Fibroblast of mammary gland (primary cell): Measurements from ENCODE around the gene GLMP.

Source experiments
- DNase-seq: peaks from one replicate; pipeline ENCODE4 v3.0.0-alpha.2; 2010; ENCODE audit warnings: low read depth
- H3K4me3 ChIP-seq: 2 replicates; pipeline ENCODE4 v1.5.1; 2011; ENCODE audit warnings: low read depth, mild to moderate bottlenecking, low read length, moderate library complexity; ENCODE audit not compliant: control insufficient read depth
- CTCF ChIP-seq: conservative IDR thresholded peaks from 2 replicates; pipeline ENCODE4 v1.5.1; 2011; ENCODE audit warnings: low read depth, low read length, inconsistent platforms; ENCODE audit not compliant: control insufficient read depth, insufficient read depth

GLMP gene

DNA sequence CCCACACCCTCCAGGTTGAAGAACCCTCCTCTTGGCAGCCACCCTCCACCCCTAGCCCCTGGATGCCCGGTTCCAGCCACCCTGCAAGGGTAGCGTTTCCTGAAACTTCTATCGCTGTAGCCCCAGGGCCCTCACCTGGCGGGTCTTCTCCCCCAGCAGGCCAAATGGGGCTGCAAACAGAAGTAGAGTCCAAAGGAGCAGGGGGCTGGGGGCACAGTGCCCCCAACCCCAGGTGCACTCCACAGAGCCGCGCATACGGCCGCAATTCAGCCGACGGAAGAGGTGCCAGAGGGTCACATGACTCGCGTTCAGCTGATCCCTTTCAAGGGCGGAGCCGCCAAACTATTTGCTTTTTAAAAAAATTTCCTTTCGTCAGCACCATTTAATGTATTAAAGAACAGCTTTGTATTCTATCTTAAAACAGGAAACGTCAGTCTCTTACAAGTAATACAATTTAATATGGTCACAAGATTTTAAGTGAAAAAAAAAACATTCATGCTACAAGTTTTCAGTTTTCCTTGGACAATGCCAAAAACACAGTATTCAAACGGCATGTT, at the start of gene GLMP:
Gene GLMP (minus strand): TSS at position 289 of the 557 bp plus-strand sequence. CDS start 34 bp downstream, at position 255.
- peak within 1 kb of the TSS; percentile 76 for H3K4me3 ChIP-seq
- peak; percentile 68 for DNase-seq
- TF ChIP-seq CTCF, result no peak

- no peak overlapping the region for H3K4me3 ChIP-seq
- no peak for DNase-seq
- TF ChIP-seq CTCF, result no peak
These were observed 48.9 kb upstream of the GLMP start for GRCh38 chr1:156344409-156344808.

DNA sequence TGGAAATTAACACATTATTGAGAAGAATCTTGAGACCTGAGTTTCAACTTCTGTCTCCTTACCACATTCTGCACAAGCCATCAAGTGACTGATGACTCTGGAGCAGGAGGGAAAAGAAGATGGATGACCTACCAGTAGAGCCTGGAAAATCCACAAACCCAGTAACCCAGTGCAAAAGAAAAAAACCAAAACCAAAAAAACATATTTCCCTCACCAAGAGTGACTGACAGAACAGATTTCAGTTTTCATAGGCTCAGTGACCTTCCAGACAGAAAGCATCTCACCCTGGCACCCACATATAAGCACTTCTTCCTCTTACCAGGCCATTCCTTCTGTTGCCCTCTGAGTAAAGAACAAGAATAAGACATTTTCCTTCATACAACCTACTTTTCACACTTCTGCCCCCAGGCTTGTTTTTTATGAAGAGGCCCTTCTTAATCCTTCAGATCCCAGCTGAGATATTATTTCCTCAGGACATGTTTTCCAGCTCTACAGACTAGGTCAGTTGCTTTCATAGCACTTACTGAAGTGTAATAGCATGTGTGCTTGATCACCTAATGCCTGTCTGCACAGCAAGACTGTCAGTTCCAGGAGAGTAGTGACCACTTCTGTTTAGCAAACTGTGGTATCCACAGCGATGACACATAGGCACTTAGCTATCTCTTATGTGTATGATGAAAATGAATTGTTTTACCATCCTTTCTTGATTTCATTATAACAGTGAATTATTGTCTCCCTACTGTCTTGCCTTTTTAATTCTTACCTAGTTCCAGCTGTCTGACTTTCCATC, 46.9 kb upstream of the GLMP start:
- H3K4me3 ChIP-seq, result no peak overlapping the region
- peak; percentile 30 for DNase-seq
- no peak for TF ChIP-seq CTCF

DNA sequence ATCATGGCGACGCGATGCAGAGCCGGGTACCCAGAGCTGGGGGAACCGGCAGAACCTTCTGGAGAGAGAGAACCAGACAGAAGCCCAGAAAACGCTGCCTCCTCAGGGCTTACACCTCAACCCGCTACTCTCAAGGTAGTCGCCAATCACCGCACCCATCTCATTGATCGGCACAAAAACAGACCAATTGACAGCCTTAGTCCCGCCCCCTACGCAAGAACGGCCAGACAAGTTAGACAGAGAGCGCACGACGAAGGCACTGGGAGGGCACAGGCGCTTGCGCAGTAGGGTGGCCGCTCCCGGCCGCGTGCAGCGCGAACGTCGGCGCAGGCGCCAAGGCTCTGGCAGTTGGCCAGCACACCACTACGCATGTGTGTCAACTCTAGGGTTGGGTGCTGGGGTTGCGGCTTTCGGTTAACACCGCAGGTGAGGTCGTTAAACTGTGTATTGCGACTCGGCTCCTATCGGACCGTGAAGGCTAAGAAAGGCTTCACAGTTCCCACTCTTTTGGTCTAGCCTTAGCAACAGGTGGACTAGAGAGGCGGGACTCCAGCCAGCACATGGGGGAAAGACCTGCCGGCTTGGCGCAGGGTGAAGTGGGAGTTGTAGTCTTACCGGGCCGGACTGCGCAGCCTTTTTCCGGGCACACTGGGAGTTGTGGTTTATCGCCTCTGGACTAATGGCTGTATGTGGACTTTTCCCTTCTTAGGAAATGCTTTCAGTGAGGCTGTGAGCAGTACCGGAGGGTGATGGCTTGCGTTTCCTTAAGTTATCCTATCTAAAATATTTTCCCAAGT, 42.9 kb upstream of the GLMP start, which contains the start of the genes CCT3 and TSACC:
Gene CCT3 (minus strand): TSS at position 113 of the 797 bp plus-strand sequence. CDS start 108 bp downstream, at position 5.
Gene TSACC (plus strand): TSS at position 347 of the 797 bp plus-strand sequence. CDS start 1,232 bp downstream, outside the sequence.
- DNase-seq, result peak; percentile 100
- H3K4me3 ChIP-seq, result peak within 1 kb of the TSS; percentile 97
- TF ChIP-seq CTCF, result no peak

- no peak for TF ChIP-seq CTCF
- DNase-seq, result no peak
- peak overlapping the region; percentile 97 for H3K4me3 ChIP-seq
These were observed 42.4 kb upstream of the GLMP start for GRCh38 chr1:156337888-156338179.

- TF ChIP-seq CTCF, result no peak
- H3K4me3 ChIP-seq, result peak overlapping the region; percentile 97
- peak; percentile 11 for DNase-seq
These were observed 41.8 kb upstream of the GLMP start for GRCh38 chr1:156337052-156337887.
